HG03442 (cell line): ENCODE measurements around the gene ISG15.
"Not testable (repeated sequence)": the region's sequence is repeated elsewhere in the genome, so short reads cannot be mapped to it uniquely, and the experiment has no call there.

ENCODE experiments used
- ATAC-seq: cut with Tn5 transposase; IDR thresholded peaks from one replicate; pipeline ENCODE4 v1.9.1; 2021; ENCODE audit warnings: mild to moderate bottlenecking, moderate library complexity; ENCODE audit not compliant: unreplicated experiment

ISG15 gene

DNA sequence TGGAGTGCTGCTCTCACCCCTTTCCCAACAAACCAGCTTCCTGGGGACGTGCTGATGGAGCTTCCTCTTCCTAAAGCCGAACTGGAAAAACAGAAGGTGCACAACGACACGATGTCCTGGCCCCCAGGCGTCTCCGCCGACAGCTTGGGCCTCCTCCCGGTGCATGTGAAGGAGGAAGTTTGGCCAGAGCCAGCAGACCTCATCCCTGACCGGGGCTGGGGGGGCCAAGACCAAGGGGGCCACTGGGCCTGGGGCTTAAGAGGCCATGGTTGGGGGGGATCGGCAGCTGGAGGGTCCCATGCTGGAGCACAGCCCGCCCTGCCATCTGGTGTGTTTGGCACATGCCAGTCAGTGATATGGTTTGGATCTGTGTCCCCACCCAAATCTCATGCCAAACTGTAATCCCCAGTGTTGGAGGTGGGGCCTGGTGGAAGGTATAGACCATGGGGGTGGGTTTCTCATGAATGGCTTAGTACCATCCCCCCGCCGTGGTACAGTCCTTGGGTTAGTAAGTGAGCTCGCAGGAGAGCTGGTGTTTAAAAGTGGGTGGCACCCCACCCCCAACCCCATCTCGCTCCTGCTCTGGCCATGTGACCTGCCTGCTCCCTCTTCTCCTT, 19.8 kb upstream of the ISG15 start:
- no peak for ATAC-seq

- ATAC-seq, result not testable (repeated sequence)
Measured at GRCh38 chr1:994546-994945, 18.8 kb upstream of the ISG15 start.

- no peak for ATAC-seq
Measured at GRCh38 chr1:995665-996633, 17.3 kb upstream of the ISG15 start.

- ATAC-seq, result no peak
Measured at GRCh38 chr1:996851-997712, 16.2 kb upstream of the ISG15 start.

DNA sequence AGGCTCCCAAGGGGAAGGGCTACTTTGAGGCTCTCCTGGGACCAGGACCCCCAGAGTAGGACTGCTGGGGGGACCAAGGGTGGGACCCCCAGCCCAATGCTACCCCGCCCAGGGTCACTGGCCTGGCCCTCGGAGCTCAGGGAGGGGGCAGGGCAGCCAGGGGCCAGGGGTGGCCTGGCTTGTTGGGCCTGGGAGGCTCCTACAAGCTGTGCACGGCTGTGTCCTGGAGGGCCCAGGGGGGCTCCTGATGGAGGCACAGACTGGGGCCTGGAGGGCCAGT, 15.6 kb upstream of the ISG15 start:
- no peak for ATAC-seq

GRCh38 chr1:997993-998744, 15.1 kb upstream of the ISG15 start:
- no peak for ATAC-seq

DNA sequence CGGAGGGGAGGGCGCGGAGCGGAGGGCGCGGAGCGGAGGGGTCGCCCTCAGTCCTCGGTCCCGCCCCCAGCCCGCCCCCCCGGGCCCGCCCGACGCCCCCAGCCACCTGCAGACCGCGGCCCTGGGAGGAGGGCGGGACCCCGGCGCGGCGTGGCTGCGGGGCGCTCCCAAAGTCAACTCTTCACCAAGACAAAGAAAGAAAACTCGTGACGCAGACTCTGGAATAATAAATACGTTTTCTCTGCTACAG, 14.6 kb upstream of the ISG15 start:
- no peak for ATAC-seq

GRCh38 chr1:998995-999724, 14.1 kb upstream of the ISG15 start:
- no peak for ATAC-seq

GRCh38 chr1:999725-1000356, 13.5 kb upstream of the ISG15 start, which contains the start of gene HES4:
Gene HES4, minus strand, starts transcription at chr1:1000097. Its CDS starts 124 bp downstream, at chr1:999973.
- peak; percentile 39 for ATAC-seq

GRCh38 chr1:1000357-1001056, 12.8 kb upstream of the ISG15 start:
- peak; percentile 20 for ATAC-seq

GRCh38 chr1:1001057-1001783, 12.1 kb upstream of the ISG15 start:
- ATAC-seq, result no peak

DNA sequence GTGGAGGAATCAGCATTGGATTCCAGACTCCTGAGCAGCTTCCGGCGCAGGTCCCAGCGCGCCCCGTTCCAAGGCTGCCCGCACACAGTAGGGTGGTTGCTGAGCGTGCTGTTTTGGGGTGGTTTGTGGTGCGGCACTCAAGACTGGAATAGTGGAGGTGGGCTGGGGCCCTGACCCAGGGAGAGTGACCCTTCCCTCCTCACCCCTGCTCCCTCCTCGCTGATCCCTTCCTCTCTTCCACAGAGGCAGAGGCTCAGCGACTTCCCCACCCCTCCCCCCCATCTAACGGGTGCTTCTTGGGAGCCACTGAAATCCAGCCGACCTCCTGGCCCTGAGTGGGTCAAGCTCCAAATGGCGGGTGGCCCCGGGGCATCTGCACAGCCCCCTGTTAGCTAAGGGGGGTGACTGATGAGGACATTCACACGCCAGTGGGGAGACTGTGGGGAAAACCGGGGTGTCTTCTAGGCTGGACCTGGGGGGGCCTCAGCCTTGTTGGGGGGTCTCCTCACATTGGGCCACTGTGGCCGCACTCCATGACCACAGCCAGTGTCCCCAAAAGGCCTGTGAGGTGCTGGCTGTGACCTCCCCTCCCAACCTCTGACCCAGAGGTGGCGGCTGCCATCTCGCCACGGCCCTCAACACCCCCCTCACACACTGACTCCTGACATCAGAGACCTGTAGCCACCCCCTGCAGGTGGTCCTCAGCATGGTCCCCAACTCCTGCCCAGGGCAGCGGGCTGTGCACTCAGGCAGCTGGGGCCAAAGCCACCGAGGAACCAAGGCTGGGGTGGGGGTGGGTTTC, 9.5 kb upstream of the ISG15 start:
- no peak for ATAC-seq

DNA sequence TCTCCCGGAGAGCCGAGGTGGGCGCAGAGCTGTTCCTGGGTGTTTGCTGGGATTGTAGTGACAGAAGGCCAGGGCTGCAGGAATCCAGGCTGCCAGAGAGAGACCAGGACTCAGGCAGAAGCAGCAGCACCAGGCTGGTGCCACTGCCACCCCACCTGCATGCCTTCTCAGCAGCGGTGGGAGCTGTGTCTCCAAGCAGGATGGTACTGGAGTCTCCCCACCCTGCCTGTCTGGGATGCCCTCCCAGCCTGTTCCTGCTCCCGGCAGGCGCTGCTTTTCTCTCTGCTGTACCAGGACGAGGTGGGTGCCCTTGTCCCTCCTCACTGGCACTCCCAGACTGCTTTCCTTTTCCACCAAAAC, 8.9 kb upstream of the ISG15 start:
- ATAC-seq, result no peak

DNA sequence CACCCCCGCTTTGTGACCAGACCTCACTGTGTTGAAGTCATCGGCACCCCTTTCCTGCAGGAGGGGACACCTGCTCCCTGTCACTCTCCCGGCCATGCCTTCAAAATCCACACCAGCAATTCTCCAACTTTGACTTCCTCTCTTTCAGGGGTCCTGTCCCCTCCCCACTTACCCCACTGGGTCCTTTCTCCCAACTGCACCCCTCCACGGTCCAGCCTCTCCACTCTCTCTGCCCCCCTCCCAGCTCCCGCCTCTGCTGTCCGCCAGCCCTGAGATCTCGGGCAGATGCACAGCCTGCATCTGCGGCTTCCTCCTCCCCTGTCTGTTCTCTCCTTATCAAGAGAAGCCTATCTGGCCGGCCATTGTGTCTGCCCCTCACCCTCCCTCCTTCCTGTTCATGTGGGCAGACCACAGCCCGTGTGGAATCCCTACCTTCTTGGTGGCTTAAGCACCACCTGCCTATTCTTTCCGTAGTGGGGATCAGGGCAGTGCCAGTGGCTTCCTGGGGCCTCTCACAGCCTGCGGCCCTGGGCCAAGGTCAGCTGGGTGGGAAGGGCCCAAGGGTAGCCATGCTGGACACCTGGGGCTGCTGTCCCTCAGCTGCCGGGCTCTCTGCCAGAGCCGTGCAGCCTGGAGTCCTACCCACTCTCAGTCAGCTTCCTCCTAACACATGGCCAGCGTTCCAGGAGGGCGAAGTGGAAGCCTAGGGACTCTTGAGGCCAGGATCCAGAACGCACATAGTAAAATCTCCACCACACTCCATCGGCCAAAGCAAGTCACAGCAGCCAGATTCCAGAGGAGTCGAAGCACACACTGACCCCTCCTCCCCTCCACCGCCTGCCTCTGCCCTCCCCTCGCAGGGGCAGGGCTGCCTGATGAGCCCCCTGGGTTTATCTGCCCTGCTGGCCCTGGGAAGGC, 8.3 kb upstream of the ISG15 start:
- no peak for ATAC-seq

GRCh38 chr1:1005774-1006304, 7.5 kb upstream of the ISG15 start:
- ATAC-seq, result no peak

DNA sequence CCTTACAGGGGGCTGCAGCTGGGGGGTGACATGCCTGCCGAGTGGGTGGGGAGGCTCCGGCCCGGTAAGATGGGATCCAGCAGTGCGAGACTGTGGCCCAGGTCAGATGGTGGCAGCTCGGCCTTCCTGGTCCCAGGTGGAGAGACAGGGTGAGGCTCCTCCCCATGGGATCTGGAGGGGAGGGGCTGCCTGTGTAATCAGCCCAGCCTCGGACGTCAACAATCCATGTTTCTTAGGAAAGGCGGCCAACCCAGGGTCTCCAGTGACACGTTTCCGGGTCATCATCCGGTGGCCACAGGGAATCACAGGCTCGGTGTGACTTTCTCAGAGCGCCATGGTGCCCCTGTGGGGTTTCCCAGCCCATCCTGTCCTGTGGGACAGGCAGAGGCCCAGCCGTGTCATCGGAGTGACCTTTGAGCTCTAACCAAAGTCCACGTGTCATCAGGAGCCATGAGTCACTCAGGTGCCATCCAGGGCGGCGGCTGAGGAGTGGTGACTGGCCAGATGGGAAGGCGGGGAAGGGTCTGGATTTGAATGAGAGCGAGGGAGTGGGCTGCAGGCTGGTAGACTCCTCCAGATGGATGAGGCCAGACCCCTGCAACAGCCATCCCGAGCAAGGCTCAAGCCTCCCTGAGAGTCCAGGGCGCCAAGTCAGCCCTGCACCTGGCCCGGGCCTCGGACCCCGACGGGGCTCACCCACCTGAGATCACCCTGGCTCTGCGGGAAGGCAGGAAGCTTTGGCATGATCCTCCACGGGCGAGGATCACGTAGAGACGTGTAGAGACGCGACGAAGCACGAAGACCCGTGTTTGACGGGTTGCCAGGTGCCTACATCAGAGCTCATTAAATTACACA, 6.8 kb upstream of the ISG15 start:
- ATAC-seq, result no peak
